ENCODE measurements around the gene CIT.

GRCh38 chr12:119682639-119683252, 194.4 kb downstream of the CIT start:
- TF ChIP-seq POLR2A (IDR thresholded peaks at IDR 0.05; ENCODE audit: low read depth, low read length) (no peak), CTCF (IDR thresholded peaks at IDR 0.05; ENCODE audit: extremely low read depth in 1 of 2, insufficient read depth in 1 of 2, low read depth in 1 of 2, low read length in 2 of 2) (no peak), EZH2 (IDR thresholded peaks at IDR 0.05; ENCODE audit: borderline replicate concordance, low read depth, low read length, severe bottlenecking) (no peak), POLR2AphosphoS5 (IDR thresholded peaks at IDR 0.05; ENCODE audit: insufficient read depth, low read depth, low read length) (no peak), JUN (IDR thresholded peaks at IDR 0.05; ENCODE audit: borderline replicate concordance, insufficient read depth, insufficient read length, low read depth) (no peak), MYC (IDR thresholded peaks at IDR 0.05; ENCODE audit: low read depth, low read length) (no peak), MAX (IDR thresholded peaks at IDR 0.05; ENCODE audit: insufficient read depth, insufficient read length) (no peak), FOS (IDR thresholded peaks at IDR 0.05; ENCODE audit: borderline replicate concordance, insufficient read depth, low read length) (no peak)
